GM21717 (cell line): Measurements from ENCODE around the gene SMURF1.
"Not testable (repeated sequence)": the region's sequence is repeated elsewhere in the genome, so short reads cannot be mapped to it uniquely, and the experiment has no call there.

ENCODE experiments used
- ATAC-seq: cut with Tn5 transposase; IDR thresholded peaks from one replicate; pipeline ENCODE4 v1.9.1; 2021; ENCODE audit warnings: mild to moderate bottlenecking, moderate library complexity; ENCODE audit not compliant: unreplicated experiment

The SMURF1 gene

GRCh38 chr7:99070361-99070760, 73.5 kb downstream of the SMURF1 start:
- no peak for ATAC-seq

GRCh38 chr7:99061001-99061776, 82.7 kb downstream of the SMURF1 start:
- ATAC-seq = no peak

DNA sequence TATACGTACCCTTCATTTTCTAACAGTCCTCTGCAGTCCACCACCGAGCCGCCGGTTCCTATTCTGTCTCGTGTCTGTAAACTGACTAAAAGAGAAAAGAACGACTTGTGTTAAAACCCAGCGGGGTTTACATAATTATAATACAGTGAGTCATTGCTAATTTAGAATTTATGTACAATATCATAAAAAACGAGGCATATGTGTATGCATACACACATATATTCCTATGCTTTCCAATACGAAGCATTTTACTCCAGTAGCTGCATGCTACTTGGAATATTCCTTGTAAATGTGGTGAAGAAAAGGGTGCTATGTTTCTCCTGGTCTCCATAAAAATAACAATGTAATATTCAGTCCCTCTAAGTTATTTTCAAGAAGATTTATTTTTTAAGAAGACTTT, 89.1 kb downstream of the SMURF1 start:
- no peak for ATAC-seq

GRCh38 chr7:99050971-99051370, 92.9 kb downstream of the SMURF1 start:
- no peak for ATAC-seq

DNA sequence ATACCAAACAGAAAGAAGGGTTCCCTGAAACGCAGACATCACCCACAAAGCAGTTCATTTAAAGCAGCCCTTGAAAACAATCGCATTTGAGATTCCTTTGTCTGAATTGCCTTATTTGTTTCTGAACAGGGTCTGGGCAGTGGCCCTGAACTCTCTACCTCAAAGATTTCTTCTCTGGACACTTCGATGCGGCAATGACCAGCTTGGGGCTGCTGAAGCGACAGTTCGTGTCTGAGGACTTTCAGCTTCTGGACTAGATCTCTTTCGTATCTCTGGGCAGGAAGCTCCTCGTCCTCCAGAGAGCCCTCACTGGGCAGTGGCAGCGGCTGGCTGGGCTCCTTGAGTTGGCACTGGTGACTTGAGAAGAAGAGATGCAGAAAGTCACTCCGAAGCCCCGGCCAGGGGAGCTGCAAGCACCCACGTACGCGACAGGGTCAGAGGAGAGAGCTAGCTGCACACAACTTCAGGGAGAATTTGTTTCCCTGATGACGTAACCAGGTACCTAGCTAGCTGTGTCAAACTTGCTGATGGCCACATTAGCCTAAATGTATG, 96.3 kb downstream of the SMURF1 start:
- ATAC-seq = no peak

GRCh38 chr7:99046722-99047121, 97.2 kb downstream of the SMURF1 start:
- ATAC-seq = no peak

- not testable (repeated sequence) for ATAC-seq
These were observed 97.6 kb downstream of the SMURF1 start for GRCh38 chr7:99046262-99046661.

DNA sequence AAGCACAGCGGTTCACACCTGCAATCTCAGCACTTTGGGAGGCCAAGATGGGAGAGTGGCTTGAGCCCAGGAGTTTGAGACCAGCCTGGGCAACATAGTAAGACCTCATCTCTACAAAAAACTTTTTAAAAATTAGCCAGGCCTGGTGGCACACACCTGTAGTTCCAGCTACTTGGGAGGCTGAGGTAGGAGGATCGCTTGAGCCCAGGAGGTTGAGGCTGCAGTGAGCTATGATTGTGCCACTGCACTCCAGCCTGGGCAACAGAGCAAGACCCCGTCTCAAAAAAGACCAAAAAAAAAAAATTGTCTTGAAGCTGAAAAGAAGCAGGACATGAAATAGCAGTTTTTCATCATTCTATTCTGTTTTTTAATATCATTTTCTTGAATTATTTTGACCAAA, 99.0 kb downstream of the SMURF1 start:
- not testable (repeated sequence) for ATAC-seq

GRCh38 chr7:99042957-99043356, 101.0 kb downstream of the SMURF1 start:
- ATAC-seq = no peak

DNA sequence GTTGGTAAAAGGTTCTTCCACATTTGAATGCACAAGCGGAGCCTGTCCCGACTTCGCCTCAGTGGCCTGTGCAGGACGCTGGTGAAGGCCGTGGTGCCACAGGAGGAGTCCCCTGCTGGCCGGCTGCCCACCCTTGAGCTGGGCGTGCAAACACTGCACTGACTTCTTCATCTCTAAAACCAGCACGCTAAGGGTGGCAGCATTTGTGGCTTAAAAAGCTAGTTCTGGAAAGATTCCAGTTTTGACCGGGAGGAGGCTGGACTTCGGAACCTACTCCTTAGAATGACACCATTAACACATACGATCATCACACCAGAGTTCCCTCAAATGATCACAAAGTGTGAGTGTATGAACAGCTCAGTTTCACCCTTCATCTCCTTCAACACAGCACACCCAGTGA, 102.4 kb downstream of the SMURF1 start:
- no peak for ATAC-seq

DNA sequence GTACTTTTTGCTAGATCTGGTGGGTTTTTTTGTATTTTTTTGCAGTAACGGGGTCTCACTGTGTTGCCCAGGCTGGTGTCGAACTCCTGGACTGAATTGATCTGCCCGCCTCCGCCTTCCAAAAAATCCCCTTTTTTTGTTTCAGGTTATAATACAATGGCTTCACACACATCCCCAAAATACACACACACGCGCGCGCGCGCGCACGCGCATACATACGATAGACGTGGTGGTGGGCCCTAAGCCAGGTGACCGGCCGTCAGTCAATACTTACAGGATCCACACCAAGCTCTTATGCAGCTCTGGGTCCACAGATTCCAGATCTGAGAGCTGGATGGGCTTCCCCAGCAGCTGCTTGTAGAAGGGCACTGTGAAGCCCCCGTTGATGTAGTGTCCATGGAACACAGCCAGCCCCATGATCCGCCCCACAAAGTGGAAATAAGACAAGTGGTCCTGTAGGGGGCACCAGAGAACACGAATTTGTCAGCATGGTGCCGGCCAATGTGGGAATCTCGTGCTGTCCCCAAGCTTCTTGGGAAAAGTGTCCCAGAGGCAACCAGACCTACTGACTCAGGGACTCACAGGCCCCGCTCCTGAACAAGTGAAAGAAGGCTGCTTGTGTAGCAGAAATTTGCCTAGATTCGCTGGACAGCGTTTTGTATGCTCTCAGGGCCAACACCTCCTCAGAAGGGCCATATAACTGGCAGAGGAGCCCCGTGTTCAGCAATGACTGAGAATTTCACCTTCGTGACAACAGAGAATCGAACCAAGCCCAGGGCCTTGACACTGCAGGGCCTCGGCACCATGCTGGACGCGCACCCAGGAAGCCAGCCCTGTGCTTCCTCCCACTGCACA, 103.6 kb downstream of the SMURF1 start:
- no peak for ATAC-seq

DNA sequence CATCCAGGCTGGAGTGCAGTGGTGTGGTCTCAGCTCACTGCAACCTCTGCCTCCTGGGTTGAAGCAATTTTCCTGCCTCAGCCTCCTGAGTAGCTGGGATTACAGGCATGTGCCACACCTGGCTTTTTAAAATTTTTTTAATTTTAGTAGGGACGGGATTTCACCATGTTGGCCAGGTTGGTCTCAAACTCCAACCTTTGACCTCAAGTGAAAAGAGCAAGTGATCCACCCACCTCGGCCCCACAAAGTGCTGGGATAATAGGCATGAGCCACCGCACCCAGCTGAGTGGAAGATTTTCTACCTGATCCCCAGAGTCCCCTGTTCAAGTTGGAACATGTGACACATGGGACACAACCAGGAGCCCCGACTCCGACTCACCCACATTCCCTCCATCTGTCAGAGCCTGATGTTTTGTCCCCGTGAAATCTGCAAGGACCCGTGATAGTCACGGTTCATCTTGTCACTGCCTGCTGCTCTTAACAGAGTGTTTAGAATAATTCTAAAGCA, 104.5 kb downstream of the SMURF1 start:
- no peak for ATAC-seq

DNA sequence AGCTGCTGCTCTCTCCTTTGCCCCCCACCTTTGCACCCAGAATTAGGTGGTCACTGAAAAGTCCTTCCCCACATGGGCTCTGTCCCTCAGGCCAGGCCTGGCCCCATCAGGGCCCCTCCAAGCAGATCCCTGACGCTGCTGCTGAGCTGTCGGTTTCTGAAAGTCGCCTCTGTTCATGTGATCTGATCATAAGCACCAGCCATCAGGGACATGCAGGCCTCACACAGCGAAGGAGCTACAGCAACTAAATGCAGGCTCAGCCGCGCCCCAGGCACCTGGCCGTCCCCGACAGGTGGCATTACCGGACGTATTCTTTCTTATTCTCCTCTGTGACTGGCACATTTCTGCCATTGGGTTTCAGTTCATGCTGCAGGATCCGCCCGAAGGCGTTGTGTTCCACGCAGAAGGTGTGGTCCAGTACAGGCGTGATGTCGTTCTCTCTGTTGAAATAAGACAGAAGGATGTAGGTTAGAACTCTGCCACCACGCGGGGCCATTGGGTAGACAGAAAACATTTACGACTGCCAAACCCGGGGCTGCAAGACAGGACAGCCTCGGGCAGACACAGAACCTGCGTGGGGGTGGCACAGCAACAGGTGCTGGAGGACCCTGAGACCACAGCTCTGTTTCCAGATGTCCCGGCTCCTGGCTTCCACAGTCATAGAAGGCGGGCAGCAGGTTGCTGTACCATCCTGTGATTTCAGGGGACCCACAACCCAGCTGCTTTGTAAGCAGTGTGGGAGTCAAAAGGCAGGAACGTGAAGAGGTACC, 105.6 kb downstream of the SMURF1 start:
- no peak for ATAC-seq

DNA sequence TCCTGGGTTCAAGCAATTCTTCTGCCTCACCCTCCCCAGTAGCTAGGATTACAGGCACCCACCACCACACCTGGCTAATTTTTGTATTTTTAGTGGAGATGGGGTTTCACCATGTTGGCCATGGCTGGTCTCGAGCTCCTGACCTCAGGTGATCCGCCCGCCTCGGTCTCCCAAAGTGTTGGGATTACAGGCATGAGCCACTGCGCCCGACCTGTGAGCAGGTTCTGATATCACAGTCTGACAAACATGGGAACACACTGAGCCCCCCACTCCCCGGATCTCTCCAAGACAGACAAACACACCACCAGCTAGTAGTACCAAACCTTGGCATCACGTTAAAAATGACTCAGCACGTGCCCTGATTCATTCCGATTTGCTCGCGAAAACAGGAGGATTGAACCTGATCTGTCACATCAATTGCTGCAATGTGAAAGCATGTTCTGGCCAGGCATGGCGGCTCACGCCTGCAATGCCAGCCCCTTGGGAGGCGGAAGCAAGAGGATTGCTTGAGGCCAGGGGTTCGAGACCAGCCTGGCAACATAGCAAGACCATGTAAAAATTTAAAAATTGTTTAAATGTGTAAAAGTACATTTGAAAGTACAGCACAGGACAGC, 106.5 kb downstream of the SMURF1 start:
- no peak for ATAC-seq

GRCh38 chr7:99036546-99037111, 107.3 kb downstream of the SMURF1 start:
- no peak for ATAC-seq

DNA sequence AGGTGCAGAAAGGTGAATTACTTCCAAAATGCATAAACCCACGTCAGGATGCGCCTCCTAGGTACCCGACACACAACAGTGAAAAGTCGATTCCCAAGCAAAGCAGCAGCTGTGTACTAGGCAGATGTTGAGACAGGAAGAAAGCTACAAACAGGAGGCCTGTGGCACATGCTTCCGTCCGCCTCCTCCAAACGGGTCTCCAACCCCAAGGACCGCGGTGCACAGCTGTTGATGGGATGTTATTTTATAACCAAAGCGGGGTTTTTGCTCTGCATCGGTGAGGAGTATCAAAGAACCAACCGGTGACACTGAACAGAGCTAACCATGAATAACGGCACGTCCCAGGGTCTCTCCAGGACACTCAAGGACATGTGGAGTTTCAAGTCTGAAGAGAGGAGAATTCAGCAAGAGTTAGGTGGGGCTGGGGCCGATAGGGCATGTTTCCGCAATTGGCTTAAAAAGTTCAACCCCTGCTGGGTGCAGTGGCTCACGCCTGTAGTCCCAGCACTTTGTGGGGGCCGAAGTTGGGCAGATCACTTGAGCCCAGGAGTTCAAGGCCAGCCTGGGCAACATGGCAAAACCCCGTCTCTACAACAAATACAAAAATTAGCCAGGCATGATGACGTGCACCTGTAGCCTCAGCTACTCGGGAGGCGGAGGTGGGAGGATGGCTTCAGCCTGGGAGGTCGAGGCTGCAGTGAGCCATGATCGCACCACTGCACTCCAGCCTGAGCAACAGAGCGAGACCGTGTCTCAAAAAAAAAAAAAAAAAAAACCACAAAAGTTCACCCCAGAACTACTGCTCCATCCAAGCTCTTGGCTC, 108.0 kb downstream of the SMURF1 start:
- ATAC-seq = no peak

GRCh38 chr7:99034932-99035722, 108.8 kb downstream of the SMURF1 start:
- ATAC-seq = no peak

DNA sequence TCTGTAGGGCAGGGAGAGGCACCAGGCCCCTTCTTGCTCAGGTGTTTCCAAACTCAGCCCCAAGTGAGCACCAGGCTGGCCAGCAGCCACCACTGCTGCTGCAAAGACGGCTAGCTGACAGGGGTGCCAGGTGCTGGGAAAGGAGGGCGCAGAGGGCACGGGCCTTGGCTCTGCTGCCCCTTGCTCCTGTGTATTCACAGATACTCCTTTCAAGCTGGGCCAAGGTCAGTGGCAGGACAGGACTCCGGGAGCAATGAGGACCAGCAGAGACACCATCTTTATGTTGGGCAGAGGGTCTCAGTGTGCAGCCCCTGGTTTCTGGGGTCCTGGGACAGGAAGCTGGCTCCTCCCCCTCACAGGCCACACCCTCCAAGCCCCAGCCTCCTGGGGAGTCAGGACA, 110.1 kb downstream of the SMURF1 start:
- no peak for ATAC-seq
